Measurements from ENCODE around the gene COL4A2. TPM values are rescaled to one million over a fixed set of nuclear protein-coding genes. Genes with fewer than 3 reads are reported as not detected.

Gene COL4A2
- total RNA-seq, 1 experiment from 2014 or later = 74.5 TPM

GRCh38 chr13:110286833-110287819 is 20.0 kb upstream of the COL4A2 start:
- no peak for TF ChIP-seq EZH2 (IDR thresholded peaks at IDR 0.05; ENCODE audit: low read length, unreplicated experiment)
- TF ChIP-seq EZH2phosphoT487 (IDR thresholded peaks at IDR 0.05; ENCODE audit: borderline replicate concordance, low read length) = no peak
- TF ChIP-seq, protein P1, sequence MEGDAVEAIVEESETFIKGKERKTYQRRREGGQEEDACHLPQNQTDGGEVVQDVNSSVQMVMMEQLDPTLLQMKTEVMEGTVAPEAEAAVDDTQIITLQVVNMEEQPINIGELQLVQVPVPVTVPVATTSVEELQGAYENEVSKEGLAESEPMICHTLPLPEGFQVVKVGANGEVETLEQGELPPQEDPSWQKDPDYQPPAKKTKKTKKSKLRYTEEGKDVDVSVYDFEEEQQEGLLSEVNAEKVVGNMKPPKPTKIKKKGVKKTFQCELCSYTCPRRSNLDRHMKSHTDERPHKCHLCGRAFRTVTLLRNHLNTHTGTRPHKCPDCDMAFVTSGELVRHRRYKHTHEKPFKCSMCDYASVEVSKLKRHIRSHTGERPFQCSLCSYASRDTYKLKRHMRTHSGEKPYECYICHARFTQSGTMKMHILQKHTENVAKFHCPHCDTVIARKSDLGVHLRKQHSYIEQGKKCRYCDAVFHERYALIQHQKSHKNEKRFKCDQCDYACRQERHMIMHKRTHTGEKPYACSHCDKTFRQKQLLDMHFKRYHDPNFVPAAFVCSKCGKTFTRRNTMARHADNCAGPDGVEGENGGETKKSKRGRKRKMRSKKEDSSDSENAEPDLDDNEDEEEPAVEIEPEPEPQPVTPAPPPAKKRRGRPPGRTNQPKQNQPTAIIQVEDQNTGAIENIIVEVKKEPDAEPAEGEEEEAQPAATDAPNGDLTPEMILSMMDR (conservative IDR thresholded peaks at IDR 0.05; ENCODE audit: low read depth, low read length) = no peak
- Histone ChIP-seq H3F3A (ENCODE audit: low read length, unreplicated experiment) (no peaks in the 10 kb centered on the region), H3K27ac (ENCODE audit: low read length) (no peak overlapping the region), H3K36me3 (ENCODE audit: low read depth, low read length) (no peaks in the 10 kb centered on the region), H3K4me1 (ENCODE audit: insufficient read depth, low read length) (no peaks in the 10 kb centered on the region), H3K27me3 (ENCODE audit: low read length) (no peaks in the 10 kb centered on the region), H2AFZ (ENCODE audit: low read length) (no peak overlapping the region), H3K79me2 (ENCODE audit: low read length) (no peaks in the 10 kb centered on the region), H3K9ac (ENCODE audit: low read length) (no peak overlapping the region), H3K4me2 (ENCODE audit: low read length) (no peak overlapping the region), H3K9me3 (ENCODE audit: low read length) (no peaks in the 10 kb centered on the region), H4K20me1 (ENCODE audit: low read length) (no peaks in the 10 kb centered on the region), H3K9me2 (replicated peaks; ENCODE audit: low read length) (no peaks in the 10 kb centered on the region), H3K4me3 (ENCODE audit: low read length) (no peak overlapping the region)
- ChIA-PET CTCF (no interaction called here), POLR2A (ENCODE audit: unreplicated experiment) (no interaction called here)
- BruUV-seq (replicated peaks) = no TSS peak
- ATAC-seq (no peak), DNase-seq (no peak)
- intact Hi-C loops (cut with micrococcal nuclease) = no loop called here

DNA sequence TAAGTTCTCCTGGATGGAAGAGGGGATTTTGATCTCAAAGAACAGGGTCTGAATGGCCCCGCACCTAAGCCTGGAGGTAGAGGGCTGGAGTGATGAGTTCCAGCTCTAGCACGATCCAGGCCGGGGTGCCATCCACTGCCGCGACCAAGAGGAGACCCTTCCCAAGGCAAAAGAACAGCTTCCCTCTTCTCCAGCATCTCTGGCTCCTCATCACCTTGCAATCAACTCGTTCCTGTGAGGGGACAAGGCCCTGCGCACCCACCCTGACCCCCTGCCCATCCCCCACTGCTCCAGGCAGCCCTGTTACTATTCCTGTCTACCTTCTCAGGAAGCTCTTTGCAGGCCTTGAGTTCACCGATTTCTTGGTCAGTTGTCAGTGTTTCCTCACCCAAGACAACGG is 17.9 kb upstream of the COL4A2 start:
- Histone ChIP-seq H3F3A (ENCODE audit: low read length, unreplicated experiment) (no peaks in the 10 kb centered on the region), H3K79me2 (ENCODE audit: low read length) (no peaks in the 10 kb centered on the region), H3K27ac (ENCODE audit: low read length) (no peak overlapping the region), H3K9me3 (ENCODE audit: low read length) (no peaks in the 10 kb centered on the region), H3K9me2 (replicated peaks; ENCODE audit: low read length) (no peaks in the 10 kb centered on the region), H3K4me1 (ENCODE audit: insufficient read depth, low read length) (no peaks in the 10 kb centered on the region), H3K36me3 (ENCODE audit: low read depth, low read length) (no peaks in the 10 kb centered on the region), H4K20me1 (ENCODE audit: low read length) (no peaks in the 10 kb centered on the region), H2AFZ (ENCODE audit: low read length) (no peak overlapping the region), H3K9ac (ENCODE audit: low read length) (no peak overlapping the region), H3K4me2 (ENCODE audit: low read length) (no peak overlapping the region), H3K27me3 (ENCODE audit: low read length) (no peaks in the 10 kb centered on the region), H3K4me3 (ENCODE audit: low read length) (no peak overlapping the region)
- TF ChIP-seq EZH2 (IDR thresholded peaks at IDR 0.05; ENCODE audit: low read length, unreplicated experiment) (no peak), EZH2phosphoT487 (IDR thresholded peaks at IDR 0.05; ENCODE audit: borderline replicate concordance, low read length) (no peak)
- TF ChIP-seq, protein P1 (conservative IDR thresholded peaks at IDR 0.05; ENCODE audit: low read depth, low read length) = no peak
- no peak for ATAC-seq
- intact Hi-C loops (cut with micrococcal nuclease) = no loop called here
- DNase-seq = no peak
- ChIA-PET POLR2A (ENCODE audit: unreplicated experiment) (no interaction called here), CTCF (no interaction called here)
- no TSS peak for BruUV-seq (replicated peaks)

DNA sequence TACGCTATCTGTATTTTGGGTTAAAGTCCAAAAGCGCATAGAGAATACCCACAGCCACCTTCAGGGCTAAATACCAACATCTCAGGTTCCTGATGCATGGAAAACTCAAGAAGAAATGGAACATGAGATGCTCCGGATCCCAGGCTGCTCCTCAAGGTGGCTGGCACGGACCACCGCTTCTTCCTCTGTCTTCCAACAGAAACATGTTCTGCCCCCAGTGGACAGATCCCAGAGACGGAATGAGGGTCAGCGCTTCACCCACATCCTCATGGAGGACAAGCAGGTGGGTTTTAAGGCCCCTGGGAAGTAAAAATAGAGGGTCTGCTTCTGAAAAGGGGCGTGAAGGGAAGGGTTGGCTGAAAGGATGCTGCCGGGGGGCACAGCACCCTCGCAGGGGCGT is 17.4 kb upstream of the COL4A2 start:
- H3K27ac ChIP-seq (ENCODE audit: low read length) = no peak overlapping the region
- no peak overlapping the region for H3K4me2 ChIP-seq (ENCODE audit: low read length)
- no peaks in the 10 kb centered on the region for H3F3A ChIP-seq (ENCODE audit: low read length, unreplicated experiment)
- no peak for DNase-seq
- H3K9me2 ChIP-seq (replicated peaks; ENCODE audit: low read length) = no peaks in the 10 kb centered on the region
- H3K4me3 ChIP-seq (ENCODE audit: low read length) = no peak overlapping the region
- no peaks in the 10 kb centered on the region for H3K36me3 ChIP-seq (ENCODE audit: low read depth, low read length)
- H2AFZ ChIP-seq (ENCODE audit: low read length) = no peak overlapping the region
- no peaks in the 10 kb centered on the region for H3K4me1 ChIP-seq (ENCODE audit: insufficient read depth, low read length)
- H4K20me1 ChIP-seq (ENCODE audit: low read length) = no peaks in the 10 kb centered on the region
- intact Hi-C loops (cut with micrococcal nuclease) = no loop called here
- no TSS peak for BruUV-seq (replicated peaks)
- no peaks in the 10 kb centered on the region for H3K79me2 ChIP-seq (ENCODE audit: low read length)
- no peak for ATAC-seq
- ChIA-PET CTCF (no interaction called here), POLR2A (ENCODE audit: unreplicated experiment) (no interaction called here)
- no peaks in the 10 kb centered on the region for H3K27me3 ChIP-seq (ENCODE audit: low read length)
- no peaks in the 10 kb centered on the region for H3K9me3 ChIP-seq (ENCODE audit: low read length)
- H3K9ac ChIP-seq (ENCODE audit: low read length) = no peak overlapping the region
- TF ChIP-seq EZH2 (IDR thresholded peaks at IDR 0.05; ENCODE audit: low read length, unreplicated experiment) (no peak), EZH2phosphoT487 (IDR thresholded peaks at IDR 0.05; ENCODE audit: borderline replicate concordance, low read length) (no peak)
- TF ChIP-seq, protein P1 (conservative IDR thresholded peaks at IDR 0.05; ENCODE audit: low read depth, low read length) = no peak
